ENCODE data around the gene NLRC3.

Gene NLRC3

DNA sequence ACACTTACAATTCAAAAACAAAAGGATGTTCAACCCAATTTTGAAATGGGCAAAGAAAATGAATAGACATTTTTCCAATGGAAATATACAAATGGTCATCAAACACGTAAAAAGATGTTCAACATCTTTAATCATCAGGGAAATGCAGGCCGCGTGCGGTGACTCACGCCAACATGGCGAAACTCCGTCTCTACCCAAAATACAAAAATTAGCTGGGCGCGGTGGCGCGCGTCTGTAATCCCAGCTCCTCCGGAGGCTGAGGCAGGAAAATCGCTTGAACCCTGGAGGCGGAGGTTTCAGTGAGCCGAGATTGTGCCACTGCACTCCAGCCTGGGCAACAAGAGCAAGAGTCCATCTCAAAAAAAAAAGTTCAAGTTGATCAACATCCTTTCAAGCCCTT is 78.2 kb downstream of the NLRC3 start:
- DNase-seq (ENCODE audit: low read depth) = no peak
- TF ChIP-seq, protein P1, sequence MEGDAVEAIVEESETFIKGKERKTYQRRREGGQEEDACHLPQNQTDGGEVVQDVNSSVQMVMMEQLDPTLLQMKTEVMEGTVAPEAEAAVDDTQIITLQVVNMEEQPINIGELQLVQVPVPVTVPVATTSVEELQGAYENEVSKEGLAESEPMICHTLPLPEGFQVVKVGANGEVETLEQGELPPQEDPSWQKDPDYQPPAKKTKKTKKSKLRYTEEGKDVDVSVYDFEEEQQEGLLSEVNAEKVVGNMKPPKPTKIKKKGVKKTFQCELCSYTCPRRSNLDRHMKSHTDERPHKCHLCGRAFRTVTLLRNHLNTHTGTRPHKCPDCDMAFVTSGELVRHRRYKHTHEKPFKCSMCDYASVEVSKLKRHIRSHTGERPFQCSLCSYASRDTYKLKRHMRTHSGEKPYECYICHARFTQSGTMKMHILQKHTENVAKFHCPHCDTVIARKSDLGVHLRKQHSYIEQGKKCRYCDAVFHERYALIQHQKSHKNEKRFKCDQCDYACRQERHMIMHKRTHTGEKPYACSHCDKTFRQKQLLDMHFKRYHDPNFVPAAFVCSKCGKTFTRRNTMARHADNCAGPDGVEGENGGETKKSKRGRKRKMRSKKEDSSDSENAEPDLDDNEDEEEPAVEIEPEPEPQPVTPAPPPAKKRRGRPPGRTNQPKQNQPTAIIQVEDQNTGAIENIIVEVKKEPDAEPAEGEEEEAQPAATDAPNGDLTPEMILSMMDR (IDR thresholded peaks at IDR 0.05; ENCODE audit: insufficient read depth, low read depth, low read length, missing control alignments) = no peak
- no peak overlapping the region for H3K4me3 ChIP-seq (ENCODE audit: low read length)

- DNase-seq (ENCODE audit: low read depth) = no peak
- H3K4me3 ChIP-seq (ENCODE audit: low read length) = no peak overlapping the region
- TF ChIP-seq, protein P1 (IDR thresholded peaks at IDR 0.05; ENCODE audit: insufficient read depth, low read depth, low read length, missing control alignments) = no peak
These were observed 79.4 kb downstream of the NLRC3 start for GRCh38 chr16:3497771-3498170.

- DNase-seq (ENCODE audit: low read depth) = no peak
These were observed 80.8 kb downstream of the NLRC3 start for GRCh38 chr16:3496386-3496785.

GRCh38 chr16:3495176-3495575 is 82.0 kb downstream of the NLRC3 start, which contains the start of gene C16orf90:
C16orf90 (minus strand) TSS chr16:3495489; CDS start chr16:3495421, 68 bp downstream.
- no peak for DNase-seq (ENCODE audit: low read depth)
- TF ChIP-seq, protein P1 (IDR thresholded peaks at IDR 0.05; ENCODE audit: insufficient read depth, low read depth, low read length, missing control alignments) = no peak
- H3K4me3 ChIP-seq (ENCODE audit: low read length) = no peak within 1 kb of the TSS

More at GRCh38 chr16:3496386-3496785, 80.8 kb downstream of the NLRC3 start:
- TF ChIP-seq, protein P1 (IDR thresholded peaks at IDR 0.05; ENCODE audit: insufficient read depth, low read depth, low read length, missing control alignments) = no peak
- no peak overlapping the region for H3K4me3 ChIP-seq (ENCODE audit: low read length)

- no peak for DNase-seq (ENCODE audit: low read depth)
- no peak overlapping the region for H3K4me3 ChIP-seq (ENCODE audit: low read length)
- TF ChIP-seq, protein P1 (IDR thresholded peaks at IDR 0.05; ENCODE audit: insufficient read depth, low read depth, low read length, missing control alignments) = no peak
These were observed 82.7 kb downstream of the NLRC3 start for GRCh38 chr16:3494386-3494973.

DNA sequence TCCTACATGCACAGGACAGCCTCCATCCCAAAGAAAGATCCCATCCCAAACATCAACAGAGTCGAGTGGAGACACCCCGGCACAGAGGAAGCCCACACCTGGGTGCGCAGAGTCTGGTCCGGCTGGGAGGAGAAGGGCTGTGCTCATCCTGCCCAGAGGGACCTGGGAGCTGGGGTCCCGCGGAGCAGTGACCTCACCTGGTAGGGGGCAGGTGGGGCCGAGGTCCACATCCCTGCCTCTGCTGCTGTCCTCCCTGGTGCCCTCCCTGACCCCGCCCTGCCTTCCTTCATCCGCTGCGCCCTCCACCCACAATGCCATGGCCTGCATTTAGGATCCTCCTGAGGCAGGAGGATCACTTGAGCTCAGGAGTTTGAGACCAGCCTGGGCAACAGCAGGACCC is 84.8 kb downstream of the NLRC3 start:
- no peak for DNase-seq (ENCODE audit: low read depth)
- TF ChIP-seq, protein P1 (IDR thresholded peaks at IDR 0.05; ENCODE audit: insufficient read depth, low read depth, low read length, missing control alignments) = no peak
- H3K4me3 ChIP-seq (ENCODE audit: low read length) = no peak overlapping the region
